Measurements from ENCODE around the gene RBM45.
"Not testable (repeated sequence)": the region's sequence is repeated elsewhere in the genome, so short reads cannot be mapped to it uniquely, and the experiment has no call there.

Gene RBM45, protein sequence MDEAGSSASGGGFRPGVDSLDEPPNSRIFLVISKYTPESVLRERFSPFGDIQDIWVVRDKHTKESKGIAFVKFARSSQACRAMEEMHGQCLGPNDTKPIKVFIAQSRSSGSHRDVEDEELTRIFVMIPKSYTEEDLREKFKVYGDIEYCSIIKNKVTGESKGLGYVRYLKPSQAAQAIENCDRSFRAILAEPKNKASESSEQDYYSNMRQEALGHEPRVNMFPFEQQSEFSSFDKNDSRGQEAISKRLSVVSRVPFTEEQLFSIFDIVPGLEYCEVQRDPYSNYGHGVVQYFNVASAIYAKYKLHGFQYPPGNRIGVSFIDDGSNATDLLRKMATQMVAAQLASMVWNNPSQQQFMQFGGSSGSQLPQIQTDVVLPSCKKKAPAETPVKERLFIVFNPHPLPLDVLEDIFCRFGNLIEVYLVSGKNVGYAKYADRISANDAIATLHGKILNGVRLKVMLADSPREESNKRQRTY

GRCh38 chr2:178112202-178113152, at the start of gene RBM45:
Gene RBM45 (plus strand): TSS chr2:178112437. CDS start chr2:178112547, 110 bp downstream.
- DNase-seq = peak; percentile 90 to 96

- DNase-seq = no peak
Observed at GRCh38 chr2:178066324-178066723, 45.9 kb upstream of the RBM45 start.

DNA sequence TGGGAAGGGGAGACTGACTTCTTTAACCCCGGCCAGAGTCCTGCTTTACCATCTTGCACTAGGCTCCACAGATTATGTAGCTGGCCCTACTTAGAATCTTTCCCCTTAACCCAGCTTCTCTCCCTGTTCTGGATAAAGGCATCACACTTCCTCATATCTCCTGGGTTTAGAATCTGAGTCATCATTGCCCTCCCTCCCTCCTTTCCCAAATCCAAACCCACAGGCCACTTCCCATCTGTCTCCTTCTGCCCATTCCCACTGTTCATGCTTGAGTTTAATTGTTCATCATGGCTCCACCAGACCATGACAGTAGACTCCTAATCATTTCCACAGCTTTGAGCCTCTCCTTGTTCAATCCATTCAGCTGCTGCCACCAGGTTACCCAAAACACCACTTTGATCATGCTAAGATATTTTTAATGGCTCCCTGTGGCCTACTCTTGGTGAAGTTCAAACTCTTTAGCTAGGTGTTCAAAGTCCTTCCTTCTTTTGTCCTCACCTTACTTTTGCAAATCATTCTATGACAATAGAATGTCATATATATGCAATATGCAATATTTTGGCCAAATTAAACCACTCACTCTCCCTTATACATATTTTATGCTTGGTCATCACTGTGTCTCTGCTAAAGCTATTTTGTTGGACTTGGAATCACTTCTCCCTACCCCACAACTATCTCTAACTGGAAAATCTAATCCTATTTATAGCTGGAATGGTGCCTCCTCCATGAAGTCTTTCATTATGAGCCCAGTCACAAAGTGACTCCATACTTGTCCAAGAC, 45.2 kb upstream of the RBM45 start:
- DNase-seq = no peak

DNA sequence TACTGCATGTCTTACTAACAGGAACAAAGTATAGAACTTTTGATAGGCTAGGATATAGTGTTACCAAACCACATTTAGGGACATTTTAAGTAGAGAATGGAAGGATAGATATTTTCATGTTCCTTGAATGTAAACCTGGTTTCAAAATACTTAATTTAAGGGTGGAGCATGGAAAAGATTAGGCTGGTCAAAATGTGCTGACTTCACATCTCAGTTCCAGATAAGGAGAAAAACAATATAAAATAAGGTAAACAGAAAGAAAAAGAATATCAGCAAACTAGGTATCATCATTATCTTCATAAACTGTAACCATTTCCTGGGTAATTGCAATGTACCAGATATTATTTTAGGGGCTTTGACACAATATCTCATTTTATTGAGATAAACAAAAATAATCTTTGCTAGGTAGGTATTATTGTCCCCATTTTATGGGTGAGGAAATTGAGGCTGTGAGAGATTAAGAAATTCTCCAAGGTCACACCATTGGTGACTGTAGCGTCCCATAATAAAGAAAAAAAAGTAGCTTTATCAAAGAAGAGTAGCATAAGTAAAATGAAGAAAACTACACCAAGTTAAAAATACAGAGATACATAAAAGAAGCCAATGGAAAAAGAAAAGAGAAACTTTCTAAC, 43.3 kb upstream of the RBM45 start:
- no peak for DNase-seq

- peak in 1 of 2 experiments; percentile 12 for DNase-seq
Observed at GRCh38 chr2:178069551-178069950, 42.7 kb upstream of the RBM45 start.

GRCh38 chr2:178070824-178071223, 41.4 kb upstream of the RBM45 start:
- no peak for DNase-seq

GRCh38 chr2:178072000-178072382, 40.2 kb upstream of the RBM45 start:
- no peak for DNase-seq

- peak; percentile 59 to 91 for DNase-seq
Observed at GRCh38 chr2:178072383-178073301, 39.6 kb upstream of the RBM45 start, which contains the start of gene PDE11A. Gene PDE11A (minus strand): TSS chr2:178072777. CDS start chr2:178072437, 340 bp downstream.

DNA sequence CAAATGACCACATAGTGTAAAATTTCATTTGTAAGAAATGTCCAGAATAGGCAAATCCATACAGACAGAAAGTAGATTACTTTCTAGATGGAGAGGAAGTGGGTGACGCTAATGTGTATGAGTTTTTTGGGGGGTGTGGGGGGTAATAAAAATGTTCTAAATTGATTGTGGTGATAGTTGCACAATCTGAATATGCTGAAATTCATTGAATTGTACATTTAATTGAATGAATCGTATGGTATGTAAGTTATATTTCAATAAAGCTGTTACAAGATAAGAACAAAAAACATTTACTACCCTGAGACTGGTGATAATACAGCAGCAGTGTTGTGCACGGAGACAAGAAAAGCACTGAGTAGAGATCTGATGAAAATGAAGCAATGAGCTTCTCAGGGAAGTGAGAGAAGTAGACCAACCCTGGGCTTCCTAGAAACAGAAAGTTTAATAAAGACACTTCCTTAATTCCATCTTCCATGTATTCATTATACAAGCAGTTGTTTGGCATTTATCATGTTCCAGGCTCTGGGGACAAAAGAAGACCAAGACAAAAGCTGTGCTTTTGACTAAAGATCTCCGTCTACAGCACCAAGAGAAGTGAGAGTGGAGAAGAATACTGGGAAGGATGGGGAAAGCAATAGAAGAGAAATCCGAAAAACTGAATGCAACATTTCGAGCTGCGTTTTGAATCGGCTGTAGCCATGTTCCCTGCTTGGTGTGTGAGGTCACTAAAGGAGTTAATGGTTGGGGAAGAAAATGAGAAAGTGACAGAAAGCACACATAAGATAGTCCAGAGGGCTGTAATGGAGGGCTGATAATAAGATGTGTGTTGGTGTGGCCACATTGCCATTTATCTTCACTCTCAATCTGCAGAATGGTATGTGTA, 37.9 kb upstream of the RBM45 start:
- DNase-seq = no peak

- DNase-seq = no peak
Observed at GRCh38 chr2:178075006-178075326, 37.3 kb upstream of the RBM45 start.

- DNase-seq = no peak
Observed at GRCh38 chr2:178076130-178076529, 36.1 kb upstream of the RBM45 start.

GRCh38 chr2:178079279-178079678, 33.0 kb upstream of the RBM45 start:
- not testable (repeated sequence) for DNase-seq

GRCh38 chr2:178082408-178083045, 29.7 kb upstream of the RBM45 start:
- no peak for DNase-seq

DNA sequence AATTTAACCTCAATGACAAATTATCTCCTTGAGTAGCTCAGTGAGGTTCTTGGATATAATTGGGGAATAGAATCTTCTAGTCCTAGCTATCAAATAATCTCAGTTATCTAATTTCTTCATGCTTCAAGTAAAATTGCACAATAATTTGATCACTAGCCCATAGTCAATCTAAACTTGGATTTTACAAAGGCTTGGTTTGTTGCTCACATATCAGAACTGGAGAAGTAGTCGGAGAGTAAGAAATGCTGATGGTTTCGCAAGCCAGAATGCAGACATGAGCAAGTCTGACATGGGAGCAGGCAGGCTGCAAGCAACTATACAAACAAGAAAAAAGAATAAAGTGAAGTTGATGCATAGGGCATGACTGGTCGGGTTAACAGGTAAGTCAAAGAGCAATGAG, 28.0 kb upstream of the RBM45 start:
- DNase-seq = no peak

DNA sequence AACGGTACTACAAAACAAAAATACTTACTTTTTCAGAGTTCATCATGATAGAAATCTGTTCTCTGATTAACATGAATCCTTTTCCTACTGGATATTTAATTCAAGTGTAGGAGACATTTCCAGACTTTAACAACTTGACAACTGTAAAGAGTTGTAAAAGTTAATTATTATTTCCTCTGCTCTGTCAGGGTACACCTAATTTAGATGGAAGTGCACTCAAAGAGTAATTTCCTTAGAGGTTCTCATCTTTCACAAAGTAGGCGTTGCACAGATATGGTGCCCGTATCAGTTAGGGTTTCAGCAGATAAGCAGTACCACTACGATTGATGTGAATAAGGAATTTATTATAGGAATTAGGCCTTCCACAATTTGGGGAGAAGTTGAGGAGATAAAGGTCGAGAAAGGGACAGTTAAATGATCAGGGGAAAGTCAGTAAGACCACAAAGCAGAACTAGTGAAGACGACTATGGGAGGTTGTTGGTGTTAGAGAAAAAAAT, 23.4 kb upstream of the RBM45 start:
- no peak for DNase-seq

GRCh38 chr2:178093471-178093870, 18.8 kb upstream of the RBM45 start:
- DNase-seq = no peak

DNA sequence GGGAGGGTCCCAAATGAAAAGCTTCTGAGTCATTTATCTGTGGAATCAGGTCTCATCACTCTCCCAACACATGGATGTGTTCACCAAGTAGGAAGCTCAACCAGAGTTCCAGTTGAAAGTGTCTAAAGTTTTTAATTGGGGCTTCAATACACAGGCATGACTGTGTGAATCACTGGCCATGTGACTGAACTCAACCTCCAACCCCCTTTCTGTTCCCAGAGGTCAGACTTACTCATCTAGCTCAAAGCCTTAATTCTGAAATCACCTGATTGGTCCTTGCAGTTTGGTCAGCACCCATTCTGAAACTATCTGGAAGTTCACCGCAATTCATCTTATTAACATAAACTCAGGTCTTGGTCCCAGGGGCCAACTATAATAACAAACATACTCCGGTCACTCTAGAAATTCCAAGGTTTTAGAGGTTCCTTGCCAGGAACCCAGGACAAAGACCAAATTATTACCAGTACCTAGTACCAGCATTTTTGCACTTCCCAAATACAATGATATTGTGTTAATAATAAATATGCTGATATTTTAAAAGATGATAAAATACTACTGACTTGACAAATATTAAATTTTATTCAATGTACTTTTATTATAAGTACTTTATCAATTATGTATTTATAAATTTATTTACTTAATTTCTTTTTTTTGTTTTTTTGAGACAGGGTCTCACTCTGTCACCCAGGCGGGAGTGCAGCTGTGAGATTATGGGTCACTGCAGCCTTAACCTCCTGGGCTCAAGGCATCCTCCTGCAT, 10.7 kb upstream of the RBM45 start:
- no peak for DNase-seq

- no peak for DNase-seq
Observed at GRCh38 chr2:178105566-178105965, 6.7 kb upstream of the RBM45 start.

GRCh38 chr2:178106053-178106452, 6.2 kb upstream of the RBM45 start:
- DNase-seq = no peak

Measured in NCI-H526 (cell line).